Left lung (tissue), 10 donors: ENCODE measurements around the gene MIA2. TPM values are rescaled to one million over a fixed set of nuclear protein-coding genes. Genes with fewer than 3 reads are reported as not detected.
"Not testable (repeated sequence)": the region's sequence is repeated elsewhere in the genome, so short reads cannot be mapped to it uniquely, and the experiment has no call there.

Experiments used
- ATAC-seq: fragments of 200-7000 bp; cut with Tn5 transposase; one replicate; pipeline ENCODE4 v1.9.1; 2020; ENCODE audit warnings: moderate library complexity
- DNase-seq, 4 donors: peaks; one replicate each; pipeline ENCODE4 v3.0.0-alpha.2; 2013 to 2020
- H3K27ac ChIP-seq, 2 donors: fragments of 200-600 bp; sonication (generic) in 1 of 2; one replicate each; pipeline versions ENCODE4 v1.5.0 to v1.8.0; 2020 to 2021
- H3K27me3 ChIP-seq, 2 donors: fragments of 200-600 bp; sonication (generic) in 1 of 2; one replicate each; pipeline versions ENCODE4 v1.5.0 to v1.8.0; 2020 to 2021
- H3K36me3 ChIP-seq, 2 donors: fragments of 200-600 bp; sonication (generic) in 1 of 2; one replicate each; pipeline versions ENCODE4 v1.5.0 to v1.8.0; 2020 to 2021
- H3K4me1 ChIP-seq, 2 donors: fragments of 200-600 bp; one replicate each; pipeline ENCODE4 v1.8.0; 2021
- H3K4me3 ChIP-seq, 2 donors: fragments of 200-600 bp; sonication (generic) in 1 of 2; one replicate each; pipeline versions ENCODE4 v1.5.0 to v1.8.0; 2020 to 2021; ENCODE audit warnings: mild to moderate bottlenecking in 1 of 2
- H3K9me3 ChIP-seq, 2 donors: fragments of 200-600 bp; sonication (generic) in 1 of 2; one replicate each; pipeline versions ENCODE4 v1.5.0 to v1.8.0; 2020 to 2021
- intact Hi-C, 2 donors: fragments of 100-400 bp; cut with DNase I; formaldehyde crosslinking; loops; one replicate each; pipeline versions ENCODE4 v1.11.2 to v1.14.2; 2022
- polyA plus RNA-seq, 6 donors: library from polyadenylated mRNA; unstranded; fragments of 120-200 nt; gene quantifications; one replicate each; pipeline ENCODE4 v1.2.1, GENCODE V29; 2013; ENCODE audit not compliant: insufficient read length in 6 of 6
- total RNA-seq, 2 donors: library from RNA; stranded (reverse); fragmentation: NEBNext Ultra II Directional; extraction: Animal tissue kit (Norgen Biotek cat#: 25700); gene quantifications; one replicate each; pipeline ENCODE4 v1.2.1, GENCODE V29; 2021
- TF ChIP-seq, protein P1 (sequence below), 2 donors: fragments of 200-600 bp; sonication (generic) in 1 of 2; IDR thresholded peaks; one replicate each; pipeline versions ENCODE4 v1.5.0 to v1.8.0; 2021; ENCODE audit warnings: antibody characterized with exemption in 2 of 2
- donor health status: DM: no; HTN: yes; CAD: no.
- donor health status: DM: no; HTN: no; CAD: no.

The MIA2 gene
- total and polyA plus RNA-seq, 8 donors: 18.5 to 35.8 (median 22.3) TPM

DNA sequence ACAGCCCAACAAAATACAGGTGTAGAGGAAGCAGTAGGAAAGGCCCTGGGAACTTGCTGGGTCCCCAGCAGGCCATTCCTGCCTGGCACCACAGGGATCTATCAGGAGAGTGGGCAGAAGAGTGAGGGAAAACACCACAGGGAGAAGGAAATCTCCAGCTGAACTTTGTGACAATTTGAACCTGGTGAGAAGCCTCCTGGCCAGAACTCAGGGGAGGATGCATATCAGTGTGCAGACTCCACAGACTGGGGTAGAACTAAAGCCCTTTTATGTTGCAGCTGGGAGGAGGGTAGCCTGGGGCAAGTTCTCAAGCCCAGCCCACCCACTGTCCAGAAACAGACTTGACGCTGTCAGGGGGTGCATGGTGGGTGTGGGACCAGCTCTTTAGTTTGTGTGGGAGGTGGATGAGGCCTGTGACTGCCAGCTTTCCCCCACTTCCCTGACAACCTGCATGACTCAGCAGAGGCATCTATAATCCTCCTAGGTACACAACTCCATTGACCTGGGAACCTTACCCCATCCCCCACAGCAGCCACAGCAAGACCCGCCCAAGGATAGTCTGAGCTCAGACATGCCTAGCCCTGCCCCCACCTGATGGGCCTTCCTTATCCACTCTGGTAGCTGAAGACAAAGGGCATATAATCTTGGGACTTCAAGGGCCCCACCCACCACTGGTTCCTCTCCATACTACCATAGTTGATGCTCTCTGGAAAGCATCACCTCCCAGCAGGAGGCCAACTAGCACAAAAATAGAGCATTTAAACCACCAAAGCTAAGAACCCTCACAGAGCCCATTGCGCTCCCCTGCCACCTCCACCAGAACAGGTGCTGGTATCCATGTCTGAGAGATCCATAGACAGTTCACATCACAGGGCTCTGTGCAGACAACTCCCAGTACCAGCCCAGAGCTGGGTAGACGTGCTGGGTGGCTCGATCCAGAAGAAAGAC, 29.8 kb upstream of the MIA2 start:
- ATAC-seq: no peak
- no peak for DNase-seq
- H3K27ac ChIP-seq: no peak overlapping the region
- H3K4me1 ChIP-seq: no peaks in the 10 kb centered on the region
- H3K9me3 ChIP-seq: no peaks in the 10 kb centered on the region
- H3K36me3 ChIP-seq: no peaks in the 10 kb centered on the region
- intact Hi-C loops: no loop called here
- H3K4me3 ChIP-seq: no peak overlapping the region
- H3K27me3 ChIP-seq: no peaks in the 10 kb centered on the region
- TF ChIP-seq, protein P1, sequence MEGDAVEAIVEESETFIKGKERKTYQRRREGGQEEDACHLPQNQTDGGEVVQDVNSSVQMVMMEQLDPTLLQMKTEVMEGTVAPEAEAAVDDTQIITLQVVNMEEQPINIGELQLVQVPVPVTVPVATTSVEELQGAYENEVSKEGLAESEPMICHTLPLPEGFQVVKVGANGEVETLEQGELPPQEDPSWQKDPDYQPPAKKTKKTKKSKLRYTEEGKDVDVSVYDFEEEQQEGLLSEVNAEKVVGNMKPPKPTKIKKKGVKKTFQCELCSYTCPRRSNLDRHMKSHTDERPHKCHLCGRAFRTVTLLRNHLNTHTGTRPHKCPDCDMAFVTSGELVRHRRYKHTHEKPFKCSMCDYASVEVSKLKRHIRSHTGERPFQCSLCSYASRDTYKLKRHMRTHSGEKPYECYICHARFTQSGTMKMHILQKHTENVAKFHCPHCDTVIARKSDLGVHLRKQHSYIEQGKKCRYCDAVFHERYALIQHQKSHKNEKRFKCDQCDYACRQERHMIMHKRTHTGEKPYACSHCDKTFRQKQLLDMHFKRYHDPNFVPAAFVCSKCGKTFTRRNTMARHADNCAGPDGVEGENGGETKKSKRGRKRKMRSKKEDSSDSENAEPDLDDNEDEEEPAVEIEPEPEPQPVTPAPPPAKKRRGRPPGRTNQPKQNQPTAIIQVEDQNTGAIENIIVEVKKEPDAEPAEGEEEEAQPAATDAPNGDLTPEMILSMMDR (IDR thresholded peaks at IDR 0.05): no peak

DNA sequence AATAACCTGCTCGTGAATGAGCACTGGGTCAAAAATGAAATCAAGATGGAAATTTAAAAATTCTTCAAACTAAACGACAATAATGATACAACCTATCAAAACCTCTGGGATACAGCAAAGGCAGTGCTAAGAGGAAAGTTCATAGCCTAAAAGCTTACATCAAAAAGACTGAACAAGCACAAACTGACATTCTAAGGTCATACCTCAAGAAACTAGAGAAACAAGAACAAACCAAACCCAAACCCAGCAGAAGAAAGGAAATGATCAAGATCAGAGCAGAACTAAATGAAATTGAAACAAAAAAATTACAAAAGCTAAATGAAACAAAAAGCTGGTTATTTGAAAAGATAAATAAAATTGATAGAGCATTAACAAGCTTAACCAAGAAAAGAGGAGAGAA, 26.3 kb upstream of the MIA2 start:
- H3K4me1 ChIP-seq, H3K27ac ChIP-seq, intact Hi-C loops, DNase-seq, H3K36me3 ChIP-seq, H3K9me3 ChIP-seq, H3K27me3 ChIP-seq, ATAC-seq, H3K4me3 ChIP-seq: not testable (repeated sequence)

DNA sequence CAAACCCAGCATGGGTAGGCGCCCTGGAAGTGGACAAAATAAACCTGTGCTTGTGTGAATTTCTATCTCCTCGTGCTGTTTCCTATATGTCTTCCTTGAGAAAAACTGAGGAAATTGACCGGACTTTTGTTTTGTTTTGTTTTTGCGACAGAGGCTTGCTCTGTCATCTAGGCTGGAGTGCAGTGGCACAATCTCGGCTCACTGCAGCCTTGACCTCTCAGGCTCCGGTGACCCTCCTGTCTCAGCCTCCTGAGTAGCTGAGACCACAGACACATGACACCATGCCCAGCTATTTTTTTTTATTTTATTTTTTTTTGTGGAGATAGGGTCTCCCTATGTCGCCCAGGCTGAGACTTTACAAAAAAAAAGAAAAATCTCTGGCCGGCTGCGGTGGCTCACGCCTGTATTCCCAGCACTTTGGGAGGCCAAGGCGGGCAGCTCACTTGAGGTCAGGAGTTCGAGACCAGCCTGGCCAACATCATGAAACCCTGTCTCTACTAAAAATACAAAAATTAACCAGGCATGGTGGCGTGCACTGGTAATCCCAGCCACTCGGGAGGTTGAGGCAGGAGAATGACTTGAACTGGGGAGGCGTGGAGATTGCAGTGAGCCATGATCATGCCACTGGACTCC, 22.5 kb upstream of the MIA2 start:
- H3K4me3 ChIP-seq: no peak overlapping the region
- no peaks in the 10 kb centered on the region for H3K36me3 ChIP-seq
- H3K4me1 ChIP-seq: no peaks in the 10 kb centered on the region
- intact Hi-C loops: no loop called here
- DNase-seq: no peak
- ATAC-seq: no peak
- no peak overlapping the region for H3K27ac ChIP-seq
- TF ChIP-seq, protein P1 (IDR thresholded peaks at IDR 0.05): no peak
- H3K9me3 ChIP-seq: no peaks in the 10 kb centered on the region
- no peaks in the 10 kb centered on the region for H3K27me3 ChIP-seq

DNA sequence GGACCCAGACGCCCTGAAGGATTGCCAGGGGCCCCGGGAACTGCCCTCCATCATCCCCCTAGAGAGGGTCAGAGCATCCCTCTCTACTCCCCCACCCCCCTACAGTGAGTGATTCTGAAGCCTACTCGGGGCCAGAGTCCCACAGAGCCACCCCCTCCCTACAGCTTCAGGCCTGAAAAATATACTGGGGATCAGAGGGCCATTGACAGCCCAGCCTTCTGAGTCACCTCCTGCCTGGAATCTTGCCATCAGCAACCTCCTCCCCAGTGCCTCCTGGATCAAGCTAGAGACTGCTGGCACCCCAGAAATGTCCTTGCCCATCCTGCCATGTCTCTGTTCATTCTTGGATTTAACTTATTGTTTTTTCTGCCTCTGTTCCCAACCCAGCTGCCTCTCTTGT, 21.7 kb upstream of the MIA2 start:
- Histone ChIP-seq H3K27me3 (no peaks in the 10 kb centered on the region), H3K4me3 (no peak overlapping the region), H3K36me3 (no peaks in the 10 kb centered on the region), H3K27ac (no peak overlapping the region), H3K4me1 (no peaks in the 10 kb centered on the region), H3K9me3 (no peaks in the 10 kb centered on the region)
- intact Hi-C loops: no loop called here
- ATAC-seq (no peak), DNase-seq (no peak)
- TF ChIP-seq, protein P1 (IDR thresholded peaks at IDR 0.05): no peak

DNA sequence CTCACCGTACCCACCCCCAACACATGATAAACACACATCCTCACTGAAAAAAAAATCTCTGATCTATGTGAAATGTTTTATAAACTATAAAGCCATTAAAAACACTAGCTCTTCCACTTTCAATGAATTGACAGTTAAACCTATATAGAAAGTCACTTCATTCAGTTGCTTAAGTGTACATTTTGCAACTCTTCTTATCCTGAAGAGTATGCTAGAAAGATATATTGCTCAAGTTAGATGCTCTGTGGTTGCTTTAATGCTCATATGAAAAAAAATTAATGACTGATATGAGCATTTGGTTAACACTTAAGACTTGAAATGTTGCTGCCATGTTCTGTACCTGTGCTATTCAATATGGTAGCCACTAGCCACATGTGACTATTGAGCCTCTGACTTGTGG, 21.0 kb upstream of the MIA2 start:
- no peak for DNase-seq
- H3K36me3 ChIP-seq: no peaks in the 10 kb centered on the region
- H3K27me3 ChIP-seq: no peaks in the 10 kb centered on the region
- TF ChIP-seq, protein P1 (IDR thresholded peaks at IDR 0.05): no peak
- intact Hi-C loops: no loop called here
- no peaks in the 10 kb centered on the region for H3K4me1 ChIP-seq
- H3K4me3 ChIP-seq: no peak overlapping the region
- H3K27ac ChIP-seq: no peak overlapping the region
- no peaks in the 10 kb centered on the region for H3K9me3 ChIP-seq
- no peak for ATAC-seq
